A673 (cell line): ENCODE results near the gene RPUSD4.

Experiments
- EZH2 ChIP-seq: fragments of 200-600 bp; sonication (generic); IDR thresholded peaks from 2 replicates; pipeline ENCODE4 v1.6.1; 2017; ENCODE audit warnings: borderline replicate concordance, low read depth, mild to moderate bottlenecking, mixed read lengths, antibody characterized with exemption, low read length; ENCODE audit not compliant: poor library complexity, severe bottlenecking
- TF ChIP-seq, protein P1 (sequence below): fragments of 300-800, 200-600 bp; sonication (generic); conservative IDR thresholded peaks from 2 replicates; pipeline ENCODE4 v1.5.1; 2017; ENCODE audit warnings: low read depth, mild to moderate bottlenecking, antibody characterized with exemption, low read length, moderate library complexity, mixed read lengths

DNA sequence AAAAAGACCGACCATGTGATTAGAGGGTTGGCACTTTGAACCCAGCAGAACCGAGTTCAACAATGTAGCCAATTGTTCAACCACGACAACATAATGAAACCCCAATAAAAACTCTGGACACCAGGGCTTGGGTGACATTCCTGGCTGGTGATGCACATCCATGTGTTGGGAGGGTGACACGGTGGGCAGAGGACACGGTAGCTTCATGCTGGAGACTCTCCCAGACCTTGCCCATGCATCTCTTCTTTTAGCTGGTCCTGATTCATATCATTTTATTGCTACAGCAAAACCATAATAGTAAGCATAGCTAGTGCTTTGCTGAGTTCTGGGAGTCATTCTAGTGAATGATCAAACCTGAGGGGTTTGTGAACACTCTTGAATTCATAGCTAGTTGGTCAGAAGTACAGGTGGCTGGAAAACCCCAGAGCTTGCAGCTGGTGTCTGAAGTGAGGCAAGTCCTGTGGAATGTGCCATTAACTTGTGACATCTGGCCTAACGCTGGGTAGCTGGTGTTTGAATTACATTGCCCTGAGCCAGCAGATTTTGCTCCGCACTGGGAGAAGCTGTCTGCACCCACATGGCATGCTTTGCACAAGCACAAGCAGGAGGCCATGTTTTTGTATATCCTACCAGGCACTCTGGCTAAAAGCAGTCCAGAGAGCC, 14.0 kb downstream of the RPUSD4 start:
- TF ChIP-seq EZH2 = no peak
- TF ChIP-seq, protein P1, sequence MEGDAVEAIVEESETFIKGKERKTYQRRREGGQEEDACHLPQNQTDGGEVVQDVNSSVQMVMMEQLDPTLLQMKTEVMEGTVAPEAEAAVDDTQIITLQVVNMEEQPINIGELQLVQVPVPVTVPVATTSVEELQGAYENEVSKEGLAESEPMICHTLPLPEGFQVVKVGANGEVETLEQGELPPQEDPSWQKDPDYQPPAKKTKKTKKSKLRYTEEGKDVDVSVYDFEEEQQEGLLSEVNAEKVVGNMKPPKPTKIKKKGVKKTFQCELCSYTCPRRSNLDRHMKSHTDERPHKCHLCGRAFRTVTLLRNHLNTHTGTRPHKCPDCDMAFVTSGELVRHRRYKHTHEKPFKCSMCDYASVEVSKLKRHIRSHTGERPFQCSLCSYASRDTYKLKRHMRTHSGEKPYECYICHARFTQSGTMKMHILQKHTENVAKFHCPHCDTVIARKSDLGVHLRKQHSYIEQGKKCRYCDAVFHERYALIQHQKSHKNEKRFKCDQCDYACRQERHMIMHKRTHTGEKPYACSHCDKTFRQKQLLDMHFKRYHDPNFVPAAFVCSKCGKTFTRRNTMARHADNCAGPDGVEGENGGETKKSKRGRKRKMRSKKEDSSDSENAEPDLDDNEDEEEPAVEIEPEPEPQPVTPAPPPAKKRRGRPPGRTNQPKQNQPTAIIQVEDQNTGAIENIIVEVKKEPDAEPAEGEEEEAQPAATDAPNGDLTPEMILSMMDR = no peak
